Astrocyte of the cerebellum (primary cell): ENCODE results near the gene RER1.

Source experiments
- DNase-seq: peaks from one replicate; pipeline ENCODE4 v3.0.0-alpha.2; 2011; ENCODE audit warnings: low read depth
- H3K4me3 ChIP-seq: 2 replicates; pipeline ENCODE4 v1.5.1; 2011; ENCODE audit warnings: mild to moderate bottlenecking, low read depth, low read length, moderate library complexity
- in situ Hi-C: cut with HindIII; loops from 2 replicates; pipeline ENCODE4 v1.10.0; 2017; ENCODE audit warnings: low sequenced_read_pairs
- TF ChIP-seq, protein P1 (sequence below): IDR thresholded peaks from 2 replicates; pipeline ENCODE4 v1.5.1; 2012; ENCODE audit warnings: low read length, low read depth, moderate library complexity, mild to moderate bottlenecking; ENCODE audit errors: missing control alignments

Gene RER1

DNA sequence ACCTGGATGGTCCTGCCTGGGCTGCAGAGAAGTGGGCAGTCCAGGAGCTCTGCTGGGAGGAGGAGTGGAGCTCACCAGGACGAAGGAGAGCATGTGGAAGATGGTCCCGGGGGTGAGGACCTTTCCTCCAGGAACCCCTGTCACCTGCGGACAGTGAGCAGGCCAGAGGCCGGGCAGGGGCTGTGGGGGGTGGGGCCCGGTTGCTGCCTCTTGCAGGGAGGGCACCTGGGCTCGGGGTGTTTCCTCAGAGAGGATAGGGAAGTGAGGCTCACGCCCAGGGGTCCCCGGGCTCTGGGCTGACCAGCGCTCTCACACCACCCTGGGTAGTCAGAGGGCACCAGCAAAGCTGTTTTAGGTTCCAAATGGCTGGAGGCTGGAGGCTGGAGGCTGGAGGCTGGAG lies 43.5 kb downstream of the RER1 start:
- no peak overlapping the region for H3K4me3 ChIP-seq
- DNase-seq: no peak
- TF ChIP-seq, protein P1, sequence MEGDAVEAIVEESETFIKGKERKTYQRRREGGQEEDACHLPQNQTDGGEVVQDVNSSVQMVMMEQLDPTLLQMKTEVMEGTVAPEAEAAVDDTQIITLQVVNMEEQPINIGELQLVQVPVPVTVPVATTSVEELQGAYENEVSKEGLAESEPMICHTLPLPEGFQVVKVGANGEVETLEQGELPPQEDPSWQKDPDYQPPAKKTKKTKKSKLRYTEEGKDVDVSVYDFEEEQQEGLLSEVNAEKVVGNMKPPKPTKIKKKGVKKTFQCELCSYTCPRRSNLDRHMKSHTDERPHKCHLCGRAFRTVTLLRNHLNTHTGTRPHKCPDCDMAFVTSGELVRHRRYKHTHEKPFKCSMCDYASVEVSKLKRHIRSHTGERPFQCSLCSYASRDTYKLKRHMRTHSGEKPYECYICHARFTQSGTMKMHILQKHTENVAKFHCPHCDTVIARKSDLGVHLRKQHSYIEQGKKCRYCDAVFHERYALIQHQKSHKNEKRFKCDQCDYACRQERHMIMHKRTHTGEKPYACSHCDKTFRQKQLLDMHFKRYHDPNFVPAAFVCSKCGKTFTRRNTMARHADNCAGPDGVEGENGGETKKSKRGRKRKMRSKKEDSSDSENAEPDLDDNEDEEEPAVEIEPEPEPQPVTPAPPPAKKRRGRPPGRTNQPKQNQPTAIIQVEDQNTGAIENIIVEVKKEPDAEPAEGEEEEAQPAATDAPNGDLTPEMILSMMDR: no peak
- in situ Hi-C loops: no loop called here

DNA sequence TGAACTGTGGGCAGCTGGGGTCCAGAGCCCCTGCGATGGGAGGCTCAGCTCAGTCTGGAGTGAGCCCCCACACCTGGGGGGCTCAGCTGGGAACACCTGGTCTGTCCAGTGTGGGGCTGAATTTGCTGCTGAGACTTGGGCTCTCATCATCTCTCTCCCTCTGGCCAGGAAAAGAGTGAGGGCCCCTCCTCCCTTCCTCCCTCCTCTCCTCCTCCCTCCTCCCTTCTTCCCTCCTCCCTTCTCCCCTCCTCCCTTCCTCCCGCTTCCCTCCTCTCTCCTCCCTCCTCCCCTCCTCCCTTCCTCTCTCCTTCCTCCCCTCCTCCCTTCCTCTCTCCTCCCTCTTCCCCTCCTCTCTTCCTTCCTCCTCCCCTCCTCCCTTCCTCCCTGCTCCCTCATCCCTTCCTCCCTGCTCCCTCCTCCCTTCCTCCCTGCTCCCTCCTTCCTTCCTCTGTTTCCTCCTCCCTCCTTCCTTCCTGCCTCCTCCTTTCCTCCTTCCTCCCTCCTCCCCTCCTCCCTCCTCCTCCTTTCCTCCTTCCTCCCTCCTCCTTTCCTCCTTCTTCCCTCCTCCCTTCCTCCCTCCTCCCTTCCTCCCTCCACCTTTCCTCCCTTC lies 44.2 kb downstream of the RER1 start:
- no peak overlapping the region for H3K4me3 ChIP-seq
- DNase-seq: no peak
- in situ Hi-C loops: no loop called here
- TF ChIP-seq, protein P1: no peak

GRCh38 chr1:2436876-2437275 lies 45.2 kb downstream of the RER1 start:
- TF ChIP-seq, protein P1: no peak
- H3K4me3 ChIP-seq: no peak overlapping the region
- in situ Hi-C loops: no loop called here
- no peak for DNase-seq

DNA sequence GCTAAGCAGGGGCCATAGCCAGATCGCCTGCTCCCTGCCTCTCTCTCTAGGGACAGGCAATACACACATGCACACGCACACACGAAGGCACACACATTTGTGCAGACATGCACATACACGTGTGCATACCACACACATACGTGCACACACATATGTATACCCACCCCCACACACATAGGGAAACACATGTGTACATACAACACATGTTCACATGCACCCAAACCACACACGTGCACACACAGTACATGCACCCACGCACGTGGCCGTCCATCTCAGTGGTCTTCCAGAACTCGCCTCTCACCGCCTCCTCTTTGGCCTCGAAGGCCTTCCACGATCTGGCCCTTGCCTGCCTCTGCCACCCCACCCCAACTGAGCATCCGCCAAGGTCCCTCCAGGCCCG lies 46.0 kb downstream of the RER1 start:
- no peak for DNase-seq
- H3K4me3 ChIP-seq: no peak overlapping the region
- TF ChIP-seq, protein P1: no peak
- in situ Hi-C loops: no loop called here

DNA sequence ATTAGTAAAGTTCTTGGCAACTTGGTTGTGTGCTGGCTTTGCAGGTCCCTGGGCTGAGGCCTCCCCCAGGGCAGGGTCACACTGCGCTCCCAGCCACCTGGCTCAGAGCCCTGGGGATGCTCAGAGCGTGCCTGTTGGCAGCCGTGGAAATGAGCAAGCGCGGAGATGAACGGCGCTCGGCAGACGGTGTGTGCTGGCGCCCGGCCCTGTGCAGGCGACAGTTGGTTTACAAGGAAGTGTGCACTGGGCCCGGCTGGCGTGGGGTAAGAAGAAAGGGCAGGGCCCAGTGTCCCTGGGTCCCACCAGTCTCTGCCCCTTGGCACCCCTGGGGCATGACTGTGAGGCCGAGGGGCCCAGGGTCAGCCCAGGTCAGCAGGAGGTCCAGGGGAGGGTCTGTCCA lies 46.4 kb downstream of the RER1 start:
- DNase-seq: no peak
- in situ Hi-C loops: no loop called here
- TF ChIP-seq, protein P1: no peak

DNA sequence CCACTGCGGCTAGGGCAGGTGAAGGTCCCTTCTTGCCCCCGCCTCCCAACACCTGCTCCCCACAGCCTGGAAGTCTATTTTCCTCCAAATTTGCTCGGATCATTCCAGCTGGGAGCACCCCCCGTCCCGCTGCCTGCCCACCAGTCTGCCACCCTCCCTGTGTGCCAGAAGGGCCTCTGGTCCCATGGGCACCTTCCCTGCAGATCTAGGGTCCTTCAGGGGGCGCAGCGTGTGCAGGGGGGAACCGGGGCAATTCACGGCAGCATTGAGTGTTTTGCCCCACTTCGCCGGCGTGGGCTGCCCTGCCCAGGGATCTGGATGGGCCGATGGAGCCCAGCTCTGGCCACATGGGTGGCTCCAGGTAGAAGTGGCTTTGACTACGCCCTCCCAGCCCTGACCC lies 47.0 kb downstream of the RER1 start:
- DNase-seq: no peak
- in situ Hi-C loops: no loop called here
- TF ChIP-seq, protein P1: no peak
- no peak overlapping the region for H3K4me3 ChIP-seq

More for the DNA sequence above, 46.4 kb downstream of the RER1 start:
- H3K4me3 ChIP-seq: no peak overlapping the region
